Panc1 (cell line): ENCODE data around the gene ADPRS.

Experiments
- SIN3A ChIP-seq: IDR thresholded peaks from 2 replicates; pipeline ENCODE4 v1.6.1; 2012; ENCODE audit warnings: low read depth, mild to moderate bottlenecking, low read length, moderate library complexity, borderline replicate concordance; ENCODE audit not compliant: insufficient read depth
- TCF7L2 ChIP-seq: IDR thresholded peaks from 2 replicates; pipeline ENCODE4 v1.6.1; 2011; ENCODE audit warnings: mild to moderate bottlenecking, low read depth, low read length, inconsistent platforms
- TF ChIP-seq, protein P1 (sequence below): fragments of 450-650 bp; IDR thresholded peaks from 2 replicates; pipeline ENCODE4 v1.5.1; 2017; ENCODE audit warnings: mild to moderate bottlenecking

DNA sequence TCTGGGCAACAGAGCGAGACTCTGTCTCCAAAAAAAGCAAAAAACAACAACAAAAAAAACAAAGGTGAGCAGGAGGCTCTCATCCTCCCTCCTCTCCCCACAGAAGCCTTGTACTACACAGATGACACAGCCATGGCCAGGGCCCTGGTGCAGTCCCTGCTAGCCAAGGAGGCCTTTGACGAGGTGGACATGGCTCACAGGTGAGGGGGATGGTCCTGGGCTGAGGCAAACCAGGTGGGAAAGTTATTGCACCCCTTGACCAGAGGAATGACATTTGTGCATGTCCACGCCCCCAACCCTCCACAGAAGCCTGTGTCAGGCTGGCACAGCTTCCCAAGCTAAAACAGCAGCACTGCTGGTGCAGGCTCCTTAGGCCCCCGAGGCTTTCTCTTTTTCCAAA is 2.4 kb downstream of the ADPRS start:
- TF ChIP-seq, protein P1, sequence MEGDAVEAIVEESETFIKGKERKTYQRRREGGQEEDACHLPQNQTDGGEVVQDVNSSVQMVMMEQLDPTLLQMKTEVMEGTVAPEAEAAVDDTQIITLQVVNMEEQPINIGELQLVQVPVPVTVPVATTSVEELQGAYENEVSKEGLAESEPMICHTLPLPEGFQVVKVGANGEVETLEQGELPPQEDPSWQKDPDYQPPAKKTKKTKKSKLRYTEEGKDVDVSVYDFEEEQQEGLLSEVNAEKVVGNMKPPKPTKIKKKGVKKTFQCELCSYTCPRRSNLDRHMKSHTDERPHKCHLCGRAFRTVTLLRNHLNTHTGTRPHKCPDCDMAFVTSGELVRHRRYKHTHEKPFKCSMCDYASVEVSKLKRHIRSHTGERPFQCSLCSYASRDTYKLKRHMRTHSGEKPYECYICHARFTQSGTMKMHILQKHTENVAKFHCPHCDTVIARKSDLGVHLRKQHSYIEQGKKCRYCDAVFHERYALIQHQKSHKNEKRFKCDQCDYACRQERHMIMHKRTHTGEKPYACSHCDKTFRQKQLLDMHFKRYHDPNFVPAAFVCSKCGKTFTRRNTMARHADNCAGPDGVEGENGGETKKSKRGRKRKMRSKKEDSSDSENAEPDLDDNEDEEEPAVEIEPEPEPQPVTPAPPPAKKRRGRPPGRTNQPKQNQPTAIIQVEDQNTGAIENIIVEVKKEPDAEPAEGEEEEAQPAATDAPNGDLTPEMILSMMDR = no peak
- no peak for TF ChIP-seq SIN3A
- no peak for TF ChIP-seq TCF7L2
